DOHH2 (cell line): ENCODE data around the gene SCUBE1.

Source experiments
- CTCF ChIP-seq: fragments of 200-600 bp; sonication (generic); IDR thresholded peaks from one replicate; pipeline ENCODE4 v1.5.1; 2014; ENCODE audit warnings: antibody characterized with exemption, mild to moderate bottlenecking, low read depth, low read length; ENCODE audit not compliant: poor library complexity, severe bottlenecking
- EZH2phosphoT487 ChIP-seq: fragments of 200-600 bp; sonication (generic); IDR thresholded peaks from 2 replicates; pipeline ENCODE4 v1.6.1; 2017; ENCODE audit warnings: borderline replicate concordance, mild to moderate bottlenecking, antibody characterized with exemption, low read length, moderate library complexity, mixed read lengths

DNA sequence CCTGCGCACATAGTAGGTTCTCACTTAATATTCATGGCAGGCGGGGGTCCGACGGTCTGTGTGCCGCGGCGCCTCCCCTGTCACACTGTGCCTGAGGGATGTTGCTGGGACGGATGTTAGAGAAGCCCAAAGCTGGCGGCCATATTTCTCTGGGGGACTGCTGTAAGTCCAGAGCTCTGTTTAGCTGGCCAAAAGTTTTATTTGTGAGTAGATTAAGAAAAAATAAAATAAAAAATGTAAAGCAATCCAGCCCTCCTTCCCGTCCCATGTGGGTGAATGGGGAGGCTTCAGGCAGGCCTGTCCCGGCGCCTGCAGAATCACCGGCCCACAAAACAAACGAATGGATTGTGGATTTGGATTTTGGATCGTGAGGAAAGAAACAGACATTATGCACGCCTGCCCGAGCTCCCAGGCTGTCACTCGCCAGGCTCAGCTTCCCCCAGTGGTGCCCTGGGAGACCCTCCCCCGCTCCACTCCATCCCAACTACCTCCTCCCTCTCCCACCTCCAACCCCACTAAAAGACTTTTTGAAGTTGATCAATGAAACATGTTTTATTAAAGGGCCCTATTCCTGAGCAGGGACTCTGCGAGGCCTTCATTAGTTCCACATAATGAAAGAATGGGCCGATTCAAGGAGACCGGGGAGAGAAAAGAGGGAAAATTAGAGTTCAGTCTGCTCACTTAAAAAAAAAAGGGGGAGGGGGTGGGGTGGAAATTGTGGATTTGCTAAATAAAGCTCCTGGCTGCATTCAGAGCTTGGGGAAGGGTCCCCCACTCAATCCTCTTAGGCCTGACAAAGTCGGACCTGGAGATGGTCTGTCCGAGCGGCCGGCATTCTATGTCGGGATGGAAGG lies 20.4 kb upstream of the SCUBE1 start:
- TF ChIP-seq CTCF, result no peak
- no peak for TF ChIP-seq EZH2phosphoT487
